SU-DHL-6 (cell line): ENCODE measurements around the gene KRT25.
"Not testable (repeated sequence)": the region's sequence is repeated elsewhere in the genome, so short reads cannot be mapped to it uniquely, and the experiment has no call there.

Experiments used
- H2AFZ ChIP-seq: fragments of 200-600 bp; sonication (generic); 2 replicates; pipeline ENCODE4 v1.6.1; 2014; ENCODE audit warnings: low read depth, mild to moderate bottlenecking, moderate library complexity, mixed read lengths, antibody characterized with exemption, low read length; ENCODE audit not compliant: severe bottlenecking
- H3F3A ChIP-seq: fragments of 200-600 bp; shearing (Covaris generic); 2 replicates; pipeline ENCODE4 v1.6.0; 2016; ENCODE audit warnings: antibody characterized with exemption, mild to moderate bottlenecking; ENCODE audit not compliant: insufficient read depth
- H3K27ac ChIP-seq: fragments of 200-600 bp; sonication (generic); 2 replicates; pipeline ENCODE4 v1.5.1; 2016; ENCODE audit warnings: low read depth, mild to moderate bottlenecking, low read length, moderate library complexity, mixed read lengths
- H3K27me3 ChIP-seq: fragments of 200-600 bp; sonication (generic), shearing (Covaris generic); 2 replicates; pipeline ENCODE4 v1.6.0; 2014; ENCODE audit warnings: mild to moderate bottlenecking, low read length
- H3K36me3 ChIP-seq: fragments of 200-600 bp; sonication (generic); 2 replicates; pipeline ENCODE4 v1.6.1; 2014; ENCODE audit warnings: mild to moderate bottlenecking, low read length, mixed read lengths
- H3K4me2 ChIP-seq: fragments of 300-600, 200-600 bp; shearing (Covaris generic), sonication (generic); 2 replicates; pipeline ENCODE4 v1.6.0; 2014; ENCODE audit warnings: low read length, low read depth, mild to moderate bottlenecking; ENCODE audit not compliant: poor library complexity, severe bottlenecking
- H3K4me3 ChIP-seq: fragments of 200-600 bp; sonication (generic); 2 replicates; pipeline ENCODE4 v1.5.1; 2014; ENCODE audit warnings: antibody characterized with exemption, low read length, mild to moderate bottlenecking, mixed read lengths; ENCODE audit not compliant: insufficient read depth, poor library complexity, severe bottlenecking
- H3K79me2 ChIP-seq: fragments of 200-600 bp; sonication (generic); 2 replicates; pipeline ENCODE4 v1.6.1; 2014; ENCODE audit warnings: mild to moderate bottlenecking, low read length, moderate library complexity; ENCODE audit not compliant: insufficient read depth
- H3K9ac ChIP-seq: fragments of 200-600 bp; sonication (generic); 2 replicates; pipeline ENCODE4 v1.7.0; 2014; ENCODE audit warnings: mild to moderate bottlenecking, low read length
- H3K9me2 ChIP-seq: fragments of 200-600 bp; sonication (generic); replicated peaks from 2 replicates; pipeline ENCODE4 v1.6.1; 2014; ENCODE audit warnings: low read length; ENCODE audit not compliant: insufficient read depth
- H3K9me3 ChIP-seq: fragments of 200-600 bp; sonication (generic); 2 replicates; pipeline ENCODE4 v1.6.1; 2014; ENCODE audit warnings: low read length, mixed read lengths; ENCODE audit not compliant: insufficient read depth
- H4K20me1 ChIP-seq: fragments of 200-600 bp; sonication (generic); 2 replicates; pipeline ENCODE4 v1.6.1; 2014; ENCODE audit warnings: low read depth, mild to moderate bottlenecking, antibody characterized with exemption, low read length, moderate library complexity, mixed read lengths
- EZH2phosphoT487 ChIP-seq: fragments of 200-600 bp; sonication (generic), shearing (Covaris generic); conservative IDR thresholded peaks from 2 replicates; pipeline ENCODE4 v1.6.1; 2018; ENCODE audit warnings: mild to moderate bottlenecking, antibody characterized with exemption, low read length, moderate library complexity, mixed read lengths
- TF ChIP-seq, protein P1 (sequence below): fragments of 200-600 bp; sonication (generic); IDR thresholded peaks from one replicate; pipeline ENCODE4 v1.5.1; 2017; ENCODE audit warnings: antibody characterized with exemption, mild to moderate bottlenecking, low read length, moderate library complexity; ENCODE audit not compliant: insufficient read depth, poor library complexity, severe bottlenecking

The KRT25 gene

DNA sequence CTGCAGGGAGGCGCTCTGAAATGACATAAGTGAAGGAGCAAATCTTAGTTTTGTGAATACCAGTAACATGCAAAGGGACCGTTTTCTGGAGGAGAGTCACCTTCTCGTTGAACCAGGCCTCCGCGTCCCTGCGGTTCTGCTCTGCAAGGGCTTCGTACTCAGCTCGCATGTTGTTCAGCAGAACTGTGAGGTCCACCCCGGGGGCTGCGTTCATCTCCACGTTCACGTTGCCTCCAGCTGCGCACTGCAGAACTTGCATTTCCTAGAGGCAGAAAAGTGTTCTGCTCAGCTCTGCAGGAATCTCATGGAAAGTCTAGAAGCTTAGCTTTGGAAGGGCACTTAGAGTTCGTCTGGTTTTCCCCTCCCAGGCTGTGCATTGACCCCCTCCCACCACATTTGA lies 4.1 kb downstream of the KRT25 start:
- Histone ChIP-seq H2AFZ (no peak overlapping the region), H3F3A (no peaks in the 10 kb centered on the region), H3K27ac (no peak overlapping the region), H3K9ac (no peak overlapping the region), H3K9me2 (no peaks in the 10 kb centered on the region), H3K9me3 (no peaks in the 10 kb centered on the region), H3K79me2 (no peaks in the 10 kb centered on the region), H3K27me3 (peaks cover 3% of the 10 kb centered on the region; the same call in 1 of the 2 replicates), H3K36me3 (no peaks in the 10 kb centered on the region; the same call in 1 of the 2 replicates), H3K4me2 (no peak overlapping the region), H3K4me3 (no peak overlapping the region), H4K20me1 (no peaks in the 10 kb centered on the region)
- TF ChIP-seq, protein P1, sequence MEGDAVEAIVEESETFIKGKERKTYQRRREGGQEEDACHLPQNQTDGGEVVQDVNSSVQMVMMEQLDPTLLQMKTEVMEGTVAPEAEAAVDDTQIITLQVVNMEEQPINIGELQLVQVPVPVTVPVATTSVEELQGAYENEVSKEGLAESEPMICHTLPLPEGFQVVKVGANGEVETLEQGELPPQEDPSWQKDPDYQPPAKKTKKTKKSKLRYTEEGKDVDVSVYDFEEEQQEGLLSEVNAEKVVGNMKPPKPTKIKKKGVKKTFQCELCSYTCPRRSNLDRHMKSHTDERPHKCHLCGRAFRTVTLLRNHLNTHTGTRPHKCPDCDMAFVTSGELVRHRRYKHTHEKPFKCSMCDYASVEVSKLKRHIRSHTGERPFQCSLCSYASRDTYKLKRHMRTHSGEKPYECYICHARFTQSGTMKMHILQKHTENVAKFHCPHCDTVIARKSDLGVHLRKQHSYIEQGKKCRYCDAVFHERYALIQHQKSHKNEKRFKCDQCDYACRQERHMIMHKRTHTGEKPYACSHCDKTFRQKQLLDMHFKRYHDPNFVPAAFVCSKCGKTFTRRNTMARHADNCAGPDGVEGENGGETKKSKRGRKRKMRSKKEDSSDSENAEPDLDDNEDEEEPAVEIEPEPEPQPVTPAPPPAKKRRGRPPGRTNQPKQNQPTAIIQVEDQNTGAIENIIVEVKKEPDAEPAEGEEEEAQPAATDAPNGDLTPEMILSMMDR = no peak
- no peak for TF ChIP-seq EZH2phosphoT487

DNA sequence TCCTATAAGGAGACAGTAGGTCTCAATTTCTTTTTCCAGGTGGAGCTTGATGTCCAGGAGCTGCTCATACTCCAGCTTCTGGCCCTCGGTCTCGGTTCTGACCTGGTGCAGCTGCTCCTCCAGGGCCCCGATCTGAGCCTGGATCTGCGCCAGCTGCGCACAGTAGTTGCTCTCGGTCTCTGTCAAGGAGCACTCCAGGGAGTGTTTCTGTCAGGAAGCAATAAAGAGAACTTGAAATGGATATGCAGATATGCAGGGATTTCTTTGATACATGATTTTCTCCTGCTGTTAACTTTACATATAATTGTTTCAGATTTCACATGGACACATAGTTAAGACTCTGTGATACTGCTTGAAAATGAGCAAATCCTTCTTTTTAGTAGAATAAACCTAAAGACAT lies 4.7 kb downstream of the KRT25 start:
- Histone ChIP-seq H3K27ac (no peak overlapping the region), H3K36me3 (no peaks in the 10 kb centered on the region; the same call in 1 of the 2 replicates), H3K9ac (no peak overlapping the region), H3K79me2 (no peaks in the 10 kb centered on the region), H3K9me2 (no peaks in the 10 kb centered on the region), H3K4me3 (no peak overlapping the region), H3K9me3 (no peaks in the 10 kb centered on the region), H3K4me2 (no peak overlapping the region), H2AFZ (no peak overlapping the region), H4K20me1 (no peaks in the 10 kb centered on the region), H3K27me3 (peaks cover 3% of the 10 kb centered on the region; the same call in 1 of the 2 replicates), H3F3A (no peaks in the 10 kb centered on the region)
- no peak for TF ChIP-seq EZH2phosphoT487
- TF ChIP-seq, protein P1 = no peak

DNA sequence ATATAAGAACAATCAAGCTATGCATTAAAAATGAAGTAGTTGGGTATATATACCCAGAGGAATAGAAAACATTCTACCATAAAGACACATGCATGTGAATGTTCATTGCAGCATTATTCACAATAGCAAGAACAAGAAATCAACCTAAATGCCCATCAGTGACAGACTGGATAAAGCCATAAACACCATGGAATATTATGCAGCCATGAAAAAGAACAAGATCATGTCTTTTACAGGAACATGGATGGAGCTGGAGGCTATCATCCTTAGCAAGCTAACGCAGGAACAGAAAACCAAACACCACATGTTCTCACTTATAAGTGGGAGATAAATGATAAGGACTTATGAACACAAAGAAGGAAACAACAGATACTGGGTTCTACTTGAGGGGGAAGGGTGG lies 6.5 kb downstream of the KRT25 start:
- H3K27ac ChIP-seq, H2AFZ ChIP-seq, H3K36me3 ChIP-seq, H3K9me3 ChIP-seq, H4K20me1 ChIP-seq, H3K9ac ChIP-seq, H3K4me3 ChIP-seq, H3K9me2 ChIP-seq, H3K4me2 ChIP-seq, H3K27me3 ChIP-seq, H3K79me2 ChIP-seq, H3F3A ChIP-seq: not testable (repeated sequence)

DNA sequence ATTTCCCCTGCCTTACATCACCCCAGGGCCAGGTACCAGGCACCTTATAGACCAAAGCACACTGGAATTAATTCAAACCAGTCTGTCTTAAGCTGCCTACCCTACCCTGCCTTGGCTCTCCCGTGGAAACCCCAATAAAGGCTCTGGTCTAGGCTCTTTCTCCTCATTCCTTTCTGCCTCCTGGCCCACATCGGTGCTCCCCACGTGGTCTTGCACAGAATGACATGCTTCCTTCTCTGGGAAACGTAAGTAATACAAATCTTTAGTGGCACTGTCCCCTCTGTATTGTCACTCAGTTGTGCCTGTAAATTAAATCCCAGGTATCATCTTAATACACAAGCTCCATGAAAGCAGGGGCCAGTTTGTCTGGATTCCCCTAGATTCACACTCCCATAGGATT lies 16.6 kb downstream of the KRT25 start:
- Histone ChIP-seq H3K4me3 (no peak overlapping the region), H3K79me2 (no peaks in the 10 kb centered on the region), H4K20me1 (no peaks in the 10 kb centered on the region), H3K27me3 (no peaks in the 10 kb centered on the region; the same call in 1 of the 2 replicates), H3F3A (no peaks in the 10 kb centered on the region), H3K27ac (no peak overlapping the region), H3K4me2 (no peak overlapping the region), H3K9me3 (no peaks in the 10 kb centered on the region; the same call in 1 of the 2 replicates), H2AFZ (no peak overlapping the region), H3K36me3 (no peaks in the 10 kb centered on the region), H3K9ac (no peak overlapping the region), H3K9me2 (no peaks in the 10 kb centered on the region)
- TF ChIP-seq EZH2phosphoT487 = no peak
- TF ChIP-seq, protein P1 = no peak
